SW 1271 (cell line): ENCODE measurements around the gene CNPY1.

Experiments used
- DNase-seq, 2 experiments: peaks; one replicate each; lab custom pipeline; 2025; lab: John Stamatoyannopoulos, UW

Gene CNPY1

GRCh38 chr7:155512246-155512887 is 34.0 kb downstream of the CNPY1 start:
- no peak for DNase-seq

GRCh38 chr7:155511702-155511996 is 34.7 kb downstream of the CNPY1 start:
- no peak for DNase-seq

- no peak for DNase-seq
These were observed 35.2 kb downstream of the CNPY1 start for GRCh38 chr7:155510975-155511701.

GRCh38 chr7:155509725-155510551 is 36.4 kb downstream of the CNPY1 start:
- no peak for DNase-seq

- no peak for DNase-seq
These were observed 37.0 kb downstream of the CNPY1 start for GRCh38 chr7:155509359-155509724.

- no peak for DNase-seq
These were observed 37.7 kb downstream of the CNPY1 start for GRCh38 chr7:155508376-155509358.

GRCh38 chr7:155507576-155507975 is 38.8 kb downstream of the CNPY1 start:
- DNase-seq = no peak

- DNase-seq = no peak
These were observed 39.5 kb downstream of the CNPY1 start for GRCh38 chr7:155506854-155507337.

GRCh38 chr7:155505422-155505793 is 41.0 kb downstream of the CNPY1 start:
- no peak for DNase-seq

GRCh38 chr7:155497149-155497901 is 49.0 kb downstream of the CNPY1 start:
- DNase-seq = no peak

- no peak for DNase-seq
These were observed 49.9 kb downstream of the CNPY1 start for GRCh38 chr7:155496267-155497005.

GRCh38 chr7:155495440-155496248 is 50.7 kb downstream of the CNPY1 start:
- no peak for DNase-seq

- DNase-seq = no peak
These were observed 51.8 kb downstream of the CNPY1 start for GRCh38 chr7:155494551-155494950.

GRCh38 chr7:155493744-155494538 is 52.4 kb downstream of the CNPY1 start:
- no peak for DNase-seq

- DNase-seq = no peak
These were observed 54.5 kb downstream of the CNPY1 start for GRCh38 chr7:155491812-155492211.

GRCh38 chr7:155490697-155491628 is 55.4 kb downstream of the CNPY1 start:
- DNase-seq = no peak

GRCh38 chr7:155489862-155490696 is 56.3 kb downstream of the CNPY1 start:
- DNase-seq = no peak
